Measurements from ENCODE around the gene CCIN.

The CCIN gene

GRCh38 chr9:36204906-36205547 lies 35.8 kb downstream of the CCIN start:
- Histone ChIP-seq H3K27me3 (ENCODE audit: control insufficient read depth in 3 of 3, insufficient read depth in 3 of 3, low read depth in 1 of 3, low read length in 3 of 3) (no peaks in the 10 kb centered on the region), H3K23ac (ENCODE audit: low read depth, low read length, poor library complexity) (no peak overlapping the region), H3K36me3 (replicated peaks in 1 of 2; ENCODE audit: control insufficient read depth in 2 of 2, insufficient read depth in 2 of 2, low read length in 2 of 2) (peaks cover 50 to 96% of the 10 kb centered on the region in 2 donors), H3K9me3 (replicated peaks in 1 of 2; ENCODE audit: control insufficient read depth in 2 of 2, insufficient read depth in 1 of 2, low read depth in 1 of 2, low read length in 2 of 2) (no peaks in the 10 kb centered on the region), H2BK12ac (ENCODE audit: low read length) (no peak overlapping the region), H4K8ac (ENCODE audit: low read depth, low read length) (no peak overlapping the region), H3K27ac (replicated peaks; ENCODE audit: low read length) (no peak overlapping the region), H3K79me1 (ENCODE audit: low read depth, low read length) (peaks cover 14% of the 10 kb centered on the region), H2BK5ac (ENCODE audit: low read length) (no peak overlapping the region), H2BK15ac (ENCODE audit: low read length) (no peak overlapping the region), H2BK120ac (ENCODE audit: low read depth, low read length) (no peak overlapping the region), H3K4me2 (ENCODE audit: insufficient read depth, low read length, poor library complexity, severe bottlenecking) (no peak overlapping the region), H3K4me1 (ENCODE audit: control insufficient read depth in 2 of 2, insufficient read depth in 1 of 2, low read depth in 1 of 2, low read length in 2 of 2) (peaks cover 0 to 13% of the 10 kb centered on the region in 2 donors), H2AK5ac (ENCODE audit: low read depth, low read length) (no peak overlapping the region), H4K91ac (ENCODE audit: low read depth, low read length, poor library complexity) (no peak overlapping the region), H3K4me3 (ENCODE audit: low read length in 2 of 2) (no peak overlapping the region), H3K14ac (ENCODE audit: low read length) (no peak overlapping the region), H3K4ac (ENCODE audit: low read length) (no peak overlapping the region), H3K9ac (ENCODE audit: low read depth, low read length, poor library complexity) (no peak overlapping the region), H2AFZ (ENCODE audit: low read length) (no peak overlapping the region), H3K18ac (ENCODE audit: low read length) (no peak overlapping the region)
- no peak for DNase-seq (ENCODE audit: low spot score)
- no CpG with 5 or more reads among the region's 11 CpGs for WGBS, 2 donors (ENCODE audit: extremely low coverage in 2 of 2, insufficient read length in 2 of 2, insufficient replicate concordance in 1 of 2)

GRCh38 chr9:36207016-36207415 lies 37.8 kb downstream of the CCIN start:
- Histone ChIP-seq H3K4me1 (ENCODE audit: control insufficient read depth in 2 of 2, insufficient read depth in 1 of 2, low read depth in 1 of 2, low read length in 2 of 2) (peaks cover 1 to 13% of the 10 kb centered on the region in 2 donors), H2BK5ac (ENCODE audit: low read length) (no peak overlapping the region), H3K27ac (replicated peaks; ENCODE audit: low read length) (no peak overlapping the region), H3K36me3 (replicated peaks in 1 of 2; ENCODE audit: control insufficient read depth in 2 of 2, insufficient read depth in 2 of 2, low read length in 2 of 2) (peaks cover 60 to 96% of the 10 kb centered on the region in 2 donors), H2BK120ac (ENCODE audit: low read depth, low read length) (no peak overlapping the region), H2AFZ (ENCODE audit: low read length) (no peak overlapping the region), H3K4me2 (ENCODE audit: insufficient read depth, low read length, poor library complexity, severe bottlenecking) (no peak overlapping the region), H3K14ac (ENCODE audit: low read length) (no peak overlapping the region), H3K23ac (ENCODE audit: low read depth, low read length, poor library complexity) (peak overlapping the region; percentile 46), H4K8ac (ENCODE audit: low read depth, low read length) (no peak overlapping the region), H3K4ac (ENCODE audit: low read length) (no peak overlapping the region), H4K91ac (ENCODE audit: low read depth, low read length, poor library complexity) (no peak overlapping the region), H2BK15ac (ENCODE audit: low read length) (no peak overlapping the region), H3K4me3 (ENCODE audit: low read length in 2 of 2) (no peak overlapping the region), H3K9ac (ENCODE audit: low read depth, low read length, poor library complexity) (peak overlapping the region; percentile 47), H3K79me1 (ENCODE audit: low read depth, low read length) (peaks cover 20% of the 10 kb centered on the region), H2AK5ac (ENCODE audit: low read depth, low read length) (no peak overlapping the region), H3K9me3 (replicated peaks in 1 of 2; ENCODE audit: control insufficient read depth in 2 of 2, insufficient read depth in 1 of 2, low read depth in 1 of 2, low read length in 2 of 2) (no peaks in the 10 kb centered on the region), H3K18ac (ENCODE audit: low read length) (no peak overlapping the region), H3K27me3 (ENCODE audit: control insufficient read depth in 3 of 3, insufficient read depth in 3 of 3, low read depth in 1 of 3, low read length in 3 of 3) (no peaks in the 10 kb centered on the region), H2BK12ac (ENCODE audit: low read length) (no peak overlapping the region)
- WGBS, 2 donors (ENCODE audit: extremely low coverage in 2 of 2, insufficient read length in 2 of 2, insufficient replicate concordance in 1 of 2): no CpG with 5 or more reads among the region's 4 CpGs
- DNase-seq (ENCODE audit: low spot score): no peak

GRCh38 chr9:36207546-36208012 lies 38.4 kb downstream of the CCIN start:
- Histone ChIP-seq H3K79me1 (ENCODE audit: low read depth, low read length) (peaks cover 20% of the 10 kb centered on the region), H3K4me2 (ENCODE audit: insufficient read depth, low read length, poor library complexity, severe bottlenecking) (no peak overlapping the region), H2BK5ac (ENCODE audit: low read length) (no peak overlapping the region), H3K27ac (replicated peaks; ENCODE audit: low read length) (no peak overlapping the region), H4K8ac (ENCODE audit: low read depth, low read length) (no peak overlapping the region), H3K4ac (ENCODE audit: low read length) (no peak overlapping the region), H3K36me3 (replicated peaks in 1 of 2; ENCODE audit: control insufficient read depth in 2 of 2, insufficient read depth in 2 of 2, low read length in 2 of 2) (peaks cover 61 to 96% of the 10 kb centered on the region in 2 donors), H2AK5ac (ENCODE audit: low read depth, low read length) (no peak overlapping the region), H2AFZ (ENCODE audit: low read length) (no peak overlapping the region), H3K4me3 (ENCODE audit: low read length in 2 of 2) (no peak overlapping the region), H3K4me1 (ENCODE audit: control insufficient read depth in 2 of 2, insufficient read depth in 1 of 2, low read depth in 1 of 2, low read length in 2 of 2) (peaks cover 3 to 13% of the 10 kb centered on the region in 2 donors), H3K18ac (ENCODE audit: low read length) (no peak overlapping the region), H3K9ac (ENCODE audit: low read depth, low read length, poor library complexity) (no peak overlapping the region), H3K14ac (ENCODE audit: low read length) (no peak overlapping the region), H4K91ac (ENCODE audit: low read depth, low read length, poor library complexity) (no peak overlapping the region), H3K23ac (ENCODE audit: low read depth, low read length, poor library complexity) (no peak overlapping the region), H2BK120ac (ENCODE audit: low read depth, low read length) (no peak overlapping the region), H3K27me3 (ENCODE audit: control insufficient read depth in 3 of 3, insufficient read depth in 3 of 3, low read depth in 1 of 3, low read length in 3 of 3) (no peaks in the 10 kb centered on the region), H2BK15ac (ENCODE audit: low read length) (no peak overlapping the region), H2BK12ac (ENCODE audit: low read length) (no peak overlapping the region), H3K9me3 (replicated peaks in 1 of 2; ENCODE audit: control insufficient read depth in 2 of 2, insufficient read depth in 1 of 2, low read depth in 1 of 2, low read length in 2 of 2) (no peaks in the 10 kb centered on the region)
- DNase-seq (ENCODE audit: low spot score): no peak
- no CpG with 5 or more reads among the region's 1 CpG for WGBS, 2 donors (ENCODE audit: extremely low coverage in 2 of 2, insufficient read length in 2 of 2, insufficient replicate concordance in 1 of 2)

- H3K4ac ChIP-seq (ENCODE audit: low read length): no peak overlapping the region
- no peak overlapping the region for H3K27ac ChIP-seq (replicated peaks; ENCODE audit: low read length)
- no peak overlapping the region for H2BK120ac ChIP-seq (ENCODE audit: low read depth, low read length)
- no peak for DNase-seq (ENCODE audit: low spot score)
- H2AFZ ChIP-seq (ENCODE audit: low read length): no peak overlapping the region
- H3K27me3 ChIP-seq (ENCODE audit: control insufficient read depth in 3 of 3, insufficient read depth in 3 of 3, low read depth in 1 of 3, low read length in 3 of 3): no peaks in the 10 kb centered on the region
- peaks cover 60 to 96% of the 10 kb centered on the region in 2 donors for H3K36me3 ChIP-seq (replicated peaks in 1 of 2; ENCODE audit: control insufficient read depth in 2 of 2, insufficient read depth in 2 of 2, low read length in 2 of 2)
- H3K18ac ChIP-seq (ENCODE audit: low read length): no peak overlapping the region
- H3K4me3 ChIP-seq (ENCODE audit: low read length in 2 of 2): no peak overlapping the region
- H3K14ac ChIP-seq (ENCODE audit: low read length): no peak overlapping the region
- no peak overlapping the region for H4K8ac ChIP-seq (ENCODE audit: low read depth, low read length)
- H2BK12ac ChIP-seq (ENCODE audit: low read length): no peak overlapping the region
- H3K79me1 ChIP-seq (ENCODE audit: low read depth, low read length): peaks cover 20% of the 10 kb centered on the region
- no peak overlapping the region for H4K91ac ChIP-seq (ENCODE audit: low read depth, low read length, poor library complexity)
- H2BK15ac ChIP-seq (ENCODE audit: low read length): no peak overlapping the region
- H3K23ac ChIP-seq (ENCODE audit: low read depth, low read length, poor library complexity): no peak overlapping the region
- H3K4me2 ChIP-seq (ENCODE audit: insufficient read depth, low read length, poor library complexity, severe bottlenecking): no peak overlapping the region
- no CpG with 5 or more reads among the region's 10 CpGs for WGBS, 2 donors (ENCODE audit: extremely low coverage in 2 of 2, insufficient read length in 2 of 2, insufficient replicate concordance in 1 of 2)
- H2BK5ac ChIP-seq (ENCODE audit: low read length): no peak overlapping the region
- H3K4me1 ChIP-seq (ENCODE audit: control insufficient read depth in 2 of 2, insufficient read depth in 1 of 2, low read depth in 1 of 2, low read length in 2 of 2): peaks cover 3 to 13% of the 10 kb centered on the region in 2 donors
- no peaks in the 10 kb centered on the region for H3K9me3 ChIP-seq (replicated peaks in 1 of 2; ENCODE audit: control insufficient read depth in 2 of 2, insufficient read depth in 1 of 2, low read depth in 1 of 2, low read length in 2 of 2)
- no peak overlapping the region for H2AK5ac ChIP-seq (ENCODE audit: low read depth, low read length)
- no peak overlapping the region for H3K9ac ChIP-seq (ENCODE audit: low read depth, low read length, poor library complexity)
These were observed 39.5 kb downstream of the CCIN start for GRCh38 chr9:36208521-36209253.
